HEK293T (cell line): ENCODE data around the gene DNAJB14.

Experiments
- BHLHE40 ChIP-seq: fragments of 450-650 bp; IDR thresholded peaks from 2 replicates; pipeline ENCODE4 v1.6.1; 2016; ENCODE audit warnings: mild to moderate bottlenecking, moderate library complexity, borderline replicate concordance
- FOXK2 ChIP-seq: fragments of 450-650 bp; IDR thresholded peaks from 2 replicates; pipeline ENCODE4 v1.6.1; 2016; ENCODE audit warnings: mild to moderate bottlenecking
- FOXM1 ChIP-seq: fragments of 450-650 bp; IDR thresholded peaks from 2 replicates; pipeline ENCODE4 v1.6.1; 2017; ENCODE audit warnings: mild to moderate bottlenecking, borderline replicate concordance
- HDGF ChIP-seq: fragments of 450-650 bp; IDR thresholded peaks from 2 replicates; pipeline ENCODE4 v1.6.1; 2017; ENCODE audit warnings: antibody characterized with exemption, borderline replicate concordance
- SP1 ChIP-seq: fragments of 450-650 bp; IDR thresholded peaks from 2 replicates; pipeline ENCODE4 v1.6.1; 2017
- SUZ12 ChIP-seq: fragments of 450-650 bp; IDR thresholded peaks from 2 replicates; pipeline ENCODE4 v1.6.1; 2016; ENCODE audit warnings: mild to moderate bottlenecking
- TARDBP ChIP-seq: fragments of 450-650 bp; IDR thresholded peaks from 2 replicates; pipeline ENCODE4 v1.6.1; 2016
- TF ChIP-seq, protein P1 (sequence below): fragments of 450-650 bp; IDR thresholded peaks from 2 replicates; pipeline ENCODE4 v1.6.1; 2016

DNA sequence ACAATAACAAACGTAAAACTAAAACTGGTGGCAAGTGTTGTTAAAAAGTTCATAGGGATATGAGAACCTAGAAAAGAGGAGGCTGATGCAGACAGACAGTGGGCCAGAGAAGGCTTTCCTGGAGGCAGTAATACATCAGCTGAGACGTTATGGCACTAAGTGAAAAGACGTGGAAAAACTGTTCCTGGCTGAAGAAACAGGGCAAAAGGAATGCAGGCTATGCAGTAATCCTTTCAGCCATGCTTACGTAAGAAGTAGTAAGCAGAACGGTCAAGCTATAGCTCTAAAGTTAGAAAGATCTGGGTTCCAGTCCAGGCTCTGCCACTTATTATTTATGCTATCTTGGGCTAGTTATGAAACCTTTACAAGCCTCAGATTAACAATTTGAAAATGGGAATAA lies 58.6 kb downstream of the DNAJB14 start:
- no peak for TF ChIP-seq FOXK2
- no peak for TF ChIP-seq SUZ12
- TF ChIP-seq BHLHE40 = no peak
- TF ChIP-seq SP1 = no peak
- TF ChIP-seq HDGF = no peak
- TF ChIP-seq TARDBP = no peak
- TF ChIP-seq FOXM1 = no peak
- TF ChIP-seq, protein P1, sequence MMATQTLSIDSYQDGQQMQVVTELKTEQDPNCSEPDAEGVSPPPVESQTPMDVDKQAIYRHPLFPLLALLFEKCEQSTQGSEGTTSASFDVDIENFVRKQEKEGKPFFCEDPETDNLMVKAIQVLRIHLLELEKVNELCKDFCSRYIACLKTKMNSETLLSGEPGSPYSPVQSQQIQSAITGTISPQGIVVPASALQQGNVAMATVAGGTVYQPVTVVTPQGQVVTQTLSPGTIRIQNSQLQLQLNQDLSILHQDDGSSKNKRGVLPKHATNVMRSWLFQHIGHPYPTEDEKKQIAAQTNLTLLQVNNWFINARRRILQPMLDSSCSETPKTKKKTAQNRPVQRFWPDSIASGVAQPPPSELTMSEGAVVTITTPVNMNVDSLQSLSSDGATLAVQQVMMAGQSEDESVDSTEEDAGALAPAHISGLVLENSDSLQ = no peak
